Lower leg skin (tissue), 3 donors: ENCODE measurements around the gene LSG1.

Experiments
- POLR2A ChIP-seq, 2 donors: fragments of 450-650 bp; IDR thresholded peaks; one replicate each; pipeline ENCODE4 v1.6.1; 2016 to 2017; ENCODE audit warnings: antibody characterized with exemption in 2 of 2, mild to moderate bottlenecking in 1 of 2, moderate library complexity in 1 of 2
- TF ChIP-seq, protein P1 (sequence below), 3 donors: fragments of 450-650 bp; IDR thresholded peaks; one replicate each; pipeline ENCODE4 v1.5.1; 2016; ENCODE audit warnings: antibody characterized with exemption in 3 of 3, mild to moderate bottlenecking in 3 of 3, moderate library complexity in 2 of 3

- TF ChIP-seq, protein P1, sequence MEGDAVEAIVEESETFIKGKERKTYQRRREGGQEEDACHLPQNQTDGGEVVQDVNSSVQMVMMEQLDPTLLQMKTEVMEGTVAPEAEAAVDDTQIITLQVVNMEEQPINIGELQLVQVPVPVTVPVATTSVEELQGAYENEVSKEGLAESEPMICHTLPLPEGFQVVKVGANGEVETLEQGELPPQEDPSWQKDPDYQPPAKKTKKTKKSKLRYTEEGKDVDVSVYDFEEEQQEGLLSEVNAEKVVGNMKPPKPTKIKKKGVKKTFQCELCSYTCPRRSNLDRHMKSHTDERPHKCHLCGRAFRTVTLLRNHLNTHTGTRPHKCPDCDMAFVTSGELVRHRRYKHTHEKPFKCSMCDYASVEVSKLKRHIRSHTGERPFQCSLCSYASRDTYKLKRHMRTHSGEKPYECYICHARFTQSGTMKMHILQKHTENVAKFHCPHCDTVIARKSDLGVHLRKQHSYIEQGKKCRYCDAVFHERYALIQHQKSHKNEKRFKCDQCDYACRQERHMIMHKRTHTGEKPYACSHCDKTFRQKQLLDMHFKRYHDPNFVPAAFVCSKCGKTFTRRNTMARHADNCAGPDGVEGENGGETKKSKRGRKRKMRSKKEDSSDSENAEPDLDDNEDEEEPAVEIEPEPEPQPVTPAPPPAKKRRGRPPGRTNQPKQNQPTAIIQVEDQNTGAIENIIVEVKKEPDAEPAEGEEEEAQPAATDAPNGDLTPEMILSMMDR (IDR thresholded peaks at IDR 0.05), result no peak
- no peak for TF ChIP-seq POLR2A (IDR thresholded peaks at IDR 0.05)
Observed at GRCh38 chr3:194686414-194686815, 14.4 kb upstream of the LSG1 start.
